ENCODE data around the gene LDLRAD3. TPM values are rescaled to one million over a fixed set of nuclear protein-coding genes. Genes with fewer than 3 reads are reported as not detected.

Gene LDLRAD3
- total RNA-seq, 2 experiments from 2014 or later = 0.46 to 0.47 TPM

GRCh38 chr11:35967042-35967441 lies 23.2 kb downstream of the LDLRAD3 start:
- no peaks in the 10 kb centered on the region for H3K9me3 Mint-ChIP-seq (ENCODE audit: low read depth)
- no peak overlapping the region for H3K27ac Mint-ChIP-seq
- ATAC-seq = no peak
- DNase-seq = no peak
- H3K4me3 Mint-ChIP-seq = no peak overlapping the region
- no peaks in the 10 kb centered on the region for H3K36me3 Mint-ChIP-seq (ENCODE audit: low read depth)
- intact Hi-C loops (cut with DNase I, micrococcal nuclease) = no loop called here
- ChIA-PET CTCF (no interaction called here), POLR2A (no interaction called here)
- peaks cover 6% of the 10 kb centered on the region for H3K27me3 Mint-ChIP-seq
- H3K4me1 Mint-ChIP-seq = peaks cover 2% of the 10 kb centered on the region

GRCh38 chr11:35968386-35969088 lies 24.7 kb downstream of the LDLRAD3 start:
- POLR2A ChIA-PET = no interaction called here
- H3K4me1 Mint-ChIP-seq = peaks cover 3% of the 10 kb centered on the region
- H3K4me3 Mint-ChIP-seq = no peak overlapping the region
- no peaks in the 10 kb centered on the region for H3K9me3 Mint-ChIP-seq (ENCODE audit: low read depth)
- intact Hi-C loops (cut with DNase I, micrococcal nuclease) = no loop called here
- ATAC-seq (no peak), DNase-seq (no peak)
- H3K27ac Mint-ChIP-seq = no peak overlapping the region
- no peaks in the 10 kb centered on the region for H3K36me3 Mint-ChIP-seq (ENCODE audit: low read depth)
- CTCF ChIA-PET = no interaction called here
- H3K27me3 Mint-ChIP-seq = peaks cover 3% of the 10 kb centered on the region

GRCh38 chr11:35969089-35970042 lies 25.5 kb downstream of the LDLRAD3 start:
- intact Hi-C loops (cut with DNase I, micrococcal nuclease) = no loop called here
- ATAC-seq = no peak
- no peak for DNase-seq
- Mint-ChIP-seq H3K4me3 (no peak overlapping the region), H3K4me1 (peaks cover 3% of the 10 kb centered on the region), H3K27me3 (no peaks in the 10 kb centered on the region), H3K36me3 (ENCODE audit: low read depth) (no peaks in the 10 kb centered on the region), H3K27ac (no peak overlapping the region), H3K9me3 (ENCODE audit: low read depth) (no peaks in the 10 kb centered on the region)
- POLR2A ChIA-PET = no interaction called here
- CTCF ChIA-PET = no interaction called here

- no peaks in the 10 kb centered on the region for H3K36me3 Mint-ChIP-seq (ENCODE audit: low read depth)
- H3K9me3 Mint-ChIP-seq (ENCODE audit: low read depth) = no peaks in the 10 kb centered on the region
- CTCF ChIA-PET = no interaction called here
- DNase-seq (no peak), ATAC-seq (no peak)
- H3K4me3 Mint-ChIP-seq = no peak overlapping the region
- no peak overlapping the region for H3K27ac Mint-ChIP-seq
- POLR2A ChIA-PET = interaction anchor here (0.6 kb wide), 1 partner anchor 139 kb away, joined by 3 read pairs; no protein-coding TSS in a partner anchor
- no peaks in the 10 kb centered on the region for H3K27me3 Mint-ChIP-seq
- intact Hi-C loops (cut with DNase I, micrococcal nuclease) = no loop called here
- H3K4me1 Mint-ChIP-seq = peaks cover 3% of the 10 kb centered on the region
Measured at GRCh38 chr11:35970445-35970844, 26.6 kb downstream of the LDLRAD3 start.

- no peak for DNase-seq
- no peak overlapping the region for H3K27ac Mint-ChIP-seq
- peaks cover 3% of the 10 kb centered on the region for H3K4me1 Mint-ChIP-seq
- no peak overlapping the region for H3K4me3 Mint-ChIP-seq
- no peaks in the 10 kb centered on the region for H3K27me3 Mint-ChIP-seq
- no peaks in the 10 kb centered on the region for H3K9me3 Mint-ChIP-seq (ENCODE audit: low read depth)
- intact Hi-C loops (cut with DNase I, micrococcal nuclease) = no loop called here
- POLR2A ChIA-PET = interaction anchor here (0.6 kb wide), 1 partner anchor 13 kb away, joined by 6 read pairs; no protein-coding TSS in a partner anchor
- no peaks in the 10 kb centered on the region for H3K36me3 Mint-ChIP-seq (ENCODE audit: low read depth)
- ATAC-seq = no peak
- CTCF ChIA-PET = no interaction called here
Measured at GRCh38 chr11:35971841-35972422, 28.1 kb downstream of the LDLRAD3 start.

- no peak overlapping the region for H3K27ac Mint-ChIP-seq
- no peaks in the 10 kb centered on the region for H3K36me3 Mint-ChIP-seq (ENCODE audit: low read depth)
- H3K9me3 Mint-ChIP-seq (ENCODE audit: low read depth) = no peaks in the 10 kb centered on the region
- intact Hi-C loops (cut with DNase I, micrococcal nuclease) = no loop called here
- DNase-seq = no peak
- no peak overlapping the region for H3K4me3 Mint-ChIP-seq
- POLR2A ChIA-PET = no interaction called here
- CTCF ChIA-PET = interaction anchor here (0.6 to 0.7 kb wide), 2 partner anchors 516 to 1082 kb away, joined by 3 read pairs; no protein-coding TSS in a partner anchor
- peaks cover 3% of the 10 kb centered on the region for H3K4me1 Mint-ChIP-seq
- H3K27me3 Mint-ChIP-seq = no peaks in the 10 kb centered on the region
- no peak for ATAC-seq
Measured at GRCh38 chr11:35974882-35975589, 31.2 kb downstream of the LDLRAD3 start.

- ATAC-seq (no peak), DNase-seq (no peak)
- peaks cover 3% of the 10 kb centered on the region for H3K4me1 Mint-ChIP-seq
- no peaks in the 10 kb centered on the region for H3K9me3 Mint-ChIP-seq (ENCODE audit: low read depth)
- H3K27ac Mint-ChIP-seq = no peak overlapping the region
- intact Hi-C loops (cut with DNase I, micrococcal nuclease) = no loop called here
- ChIA-PET CTCF (no interaction called here), POLR2A (no interaction called here)
- no peak overlapping the region for H3K4me3 Mint-ChIP-seq
- no peaks in the 10 kb centered on the region for H3K27me3 Mint-ChIP-seq
- no peaks in the 10 kb centered on the region for H3K36me3 Mint-ChIP-seq (ENCODE audit: low read depth)
Measured at GRCh38 chr11:35976434-35976833, 32.6 kb downstream of the LDLRAD3 start.

GRCh38 chr11:35978183-35978582 lies 34.3 kb downstream of the LDLRAD3 start:
- CTCF ChIA-PET = no interaction called here
- H3K27ac Mint-ChIP-seq = no peak overlapping the region
- H3K27me3 Mint-ChIP-seq = peaks cover 2% of the 10 kb centered on the region
- no peak overlapping the region for H3K4me3 Mint-ChIP-seq
- intact Hi-C loops (cut with DNase I, micrococcal nuclease) = no loop called here
- ATAC-seq = no peak
- POLR2A ChIA-PET = no interaction called here
- no peaks in the 10 kb centered on the region for H3K4me1 Mint-ChIP-seq
- no peaks in the 10 kb centered on the region for H3K9me3 Mint-ChIP-seq (ENCODE audit: low read depth)
- DNase-seq = no peak
- no peaks in the 10 kb centered on the region for H3K36me3 Mint-ChIP-seq (ENCODE audit: low read depth)

GRCh38 chr11:35978891-35979290 lies 35.0 kb downstream of the LDLRAD3 start:
- CTCF ChIA-PET = no interaction called here
- H3K4me1 Mint-ChIP-seq = no peaks in the 10 kb centered on the region
- peaks cover 2% of the 10 kb centered on the region for H3K27me3 Mint-ChIP-seq
- POLR2A ChIA-PET = no interaction called here
- ATAC-seq (no peak), DNase-seq (no peak)
- intact Hi-C loops (cut with DNase I, micrococcal nuclease) = no loop called here
- H3K9me3 Mint-ChIP-seq (ENCODE audit: low read depth) = no peaks in the 10 kb centered on the region
- H3K27ac Mint-ChIP-seq = no peak overlapping the region
- H3K36me3 Mint-ChIP-seq (ENCODE audit: low read depth) = no peaks in the 10 kb centered on the region
- H3K4me3 Mint-ChIP-seq = no peak overlapping the region

GRCh38 chr11:35980686-35981390 lies 37.0 kb downstream of the LDLRAD3 start:
- ChIA-PET CTCF (no interaction called here), POLR2A (no interaction called here)
- Mint-ChIP-seq H3K4me1 (no peaks in the 10 kb centered on the region), H3K27me3 (peaks cover 2% of the 10 kb centered on the region), H3K36me3 (ENCODE audit: low read depth) (no peaks in the 10 kb centered on the region), H3K9me3 (ENCODE audit: low read depth) (no peaks in the 10 kb centered on the region), H3K4me3 (no peak overlapping the region), H3K27ac (no peak overlapping the region)
- intact Hi-C loops (cut with DNase I, micrococcal nuclease) = no loop called here
- DNase-seq (no peak), ATAC-seq (no peak)

GRCh38 chr11:35981581-35981980 lies 37.7 kb downstream of the LDLRAD3 start:
- POLR2A ChIA-PET = no interaction called here
- intact Hi-C loops (cut with DNase I, micrococcal nuclease) = no loop called here
- Mint-ChIP-seq H3K4me3 (no peak overlapping the region), H3K27me3 (peaks cover 2% of the 10 kb centered on the region), H3K36me3 (ENCODE audit: low read depth) (no peaks in the 10 kb centered on the region), H3K27ac (no peak overlapping the region), H3K9me3 (ENCODE audit: low read depth) (no peaks in the 10 kb centered on the region), H3K4me1 (no peaks in the 10 kb centered on the region)
- DNase-seq = no peak
- no peak for ATAC-seq
- CTCF ChIA-PET = no interaction called here
